Measurements from ENCODE around the gene ALX4.

DNA sequence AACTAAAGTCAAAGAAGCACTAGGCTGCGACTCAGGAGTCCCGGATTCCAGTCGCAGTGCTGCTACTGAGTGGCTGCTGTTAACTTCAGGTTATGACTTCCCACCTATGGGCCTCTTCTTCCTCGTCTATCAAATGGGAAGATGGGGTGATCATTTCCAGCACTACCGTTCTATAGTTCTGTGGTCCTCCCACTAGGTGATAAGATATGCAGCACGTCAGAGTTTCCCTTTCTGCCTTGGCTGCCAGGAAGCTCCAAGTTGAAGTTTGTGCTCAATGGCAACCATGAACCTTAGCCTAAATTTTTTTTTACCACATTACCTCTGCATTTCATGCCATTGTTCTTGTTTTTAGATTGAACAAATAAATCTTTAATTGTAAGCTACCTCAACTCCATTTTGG lies 38.7 kb downstream of the ALX4 start:
- TF ChIP-seq, protein P1, sequence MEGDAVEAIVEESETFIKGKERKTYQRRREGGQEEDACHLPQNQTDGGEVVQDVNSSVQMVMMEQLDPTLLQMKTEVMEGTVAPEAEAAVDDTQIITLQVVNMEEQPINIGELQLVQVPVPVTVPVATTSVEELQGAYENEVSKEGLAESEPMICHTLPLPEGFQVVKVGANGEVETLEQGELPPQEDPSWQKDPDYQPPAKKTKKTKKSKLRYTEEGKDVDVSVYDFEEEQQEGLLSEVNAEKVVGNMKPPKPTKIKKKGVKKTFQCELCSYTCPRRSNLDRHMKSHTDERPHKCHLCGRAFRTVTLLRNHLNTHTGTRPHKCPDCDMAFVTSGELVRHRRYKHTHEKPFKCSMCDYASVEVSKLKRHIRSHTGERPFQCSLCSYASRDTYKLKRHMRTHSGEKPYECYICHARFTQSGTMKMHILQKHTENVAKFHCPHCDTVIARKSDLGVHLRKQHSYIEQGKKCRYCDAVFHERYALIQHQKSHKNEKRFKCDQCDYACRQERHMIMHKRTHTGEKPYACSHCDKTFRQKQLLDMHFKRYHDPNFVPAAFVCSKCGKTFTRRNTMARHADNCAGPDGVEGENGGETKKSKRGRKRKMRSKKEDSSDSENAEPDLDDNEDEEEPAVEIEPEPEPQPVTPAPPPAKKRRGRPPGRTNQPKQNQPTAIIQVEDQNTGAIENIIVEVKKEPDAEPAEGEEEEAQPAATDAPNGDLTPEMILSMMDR (IDR thresholded peaks at IDR 0.05) = no peak
- TF ChIP-seq POLR2A (IDR thresholded peaks at IDR 0.05) = no peak
- TF ChIP-seq POLR2AphosphoS5 (IDR thresholded peaks at IDR 0.05) = no peak
